Embryonic facial prominence (tissue), 1 donor: ENCODE results near the gene ZSWIM3.

Source experiments
- DNase-seq: peaks from one replicate; pipeline ENCODE4 v3.0.0-alpha.2; 2016; ENCODE audit errors: extremely low spot score

ZSWIM3 gene

DNA sequence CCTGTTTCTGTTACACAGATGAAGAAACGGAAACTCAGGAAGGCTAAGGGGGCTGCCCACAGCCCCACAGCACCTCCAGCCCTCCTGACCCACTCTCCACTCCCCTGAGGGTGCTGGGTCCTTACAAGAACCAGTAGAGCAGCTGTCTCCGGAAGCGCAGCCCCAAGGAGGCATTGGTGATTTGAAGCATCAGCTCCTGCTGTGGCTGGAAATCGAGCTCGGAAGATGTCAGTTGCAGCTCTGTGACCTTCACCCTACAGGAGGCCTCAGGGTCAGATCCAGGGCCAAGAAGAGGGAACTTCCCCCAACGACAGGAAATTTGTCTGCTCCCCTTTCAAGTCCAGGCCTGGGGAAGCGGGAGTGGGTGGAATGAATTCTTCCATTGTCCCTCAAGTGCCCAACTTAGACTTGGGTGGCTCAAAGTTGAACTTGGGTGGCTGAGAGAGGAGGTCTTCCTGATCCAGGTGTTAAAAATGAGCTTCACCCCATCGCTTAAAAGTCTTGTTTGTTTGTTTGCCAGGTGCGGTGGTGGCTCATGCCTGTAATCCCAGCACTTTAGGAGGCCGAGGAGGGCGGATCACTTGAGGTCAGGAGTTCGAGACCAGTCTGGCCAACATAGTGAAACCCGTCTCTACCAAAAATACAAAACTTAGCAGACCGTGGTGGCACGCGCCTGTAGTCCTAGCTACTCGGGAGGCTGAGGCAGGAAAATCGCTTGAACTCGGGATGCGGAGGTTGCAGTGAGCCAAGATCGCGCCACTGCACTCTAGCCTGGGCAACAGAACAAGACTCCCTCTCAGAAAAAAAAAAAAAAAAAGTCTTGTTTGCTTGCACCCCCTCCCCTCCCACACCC, 52.6 kb downstream of the ZSWIM3 start:
- no peak for DNase-seq

GRCh38 chr20:45910670-45911485, 53.5 kb downstream of the ZSWIM3 start:
- peak; percentile 89 for DNase-seq

DNA sequence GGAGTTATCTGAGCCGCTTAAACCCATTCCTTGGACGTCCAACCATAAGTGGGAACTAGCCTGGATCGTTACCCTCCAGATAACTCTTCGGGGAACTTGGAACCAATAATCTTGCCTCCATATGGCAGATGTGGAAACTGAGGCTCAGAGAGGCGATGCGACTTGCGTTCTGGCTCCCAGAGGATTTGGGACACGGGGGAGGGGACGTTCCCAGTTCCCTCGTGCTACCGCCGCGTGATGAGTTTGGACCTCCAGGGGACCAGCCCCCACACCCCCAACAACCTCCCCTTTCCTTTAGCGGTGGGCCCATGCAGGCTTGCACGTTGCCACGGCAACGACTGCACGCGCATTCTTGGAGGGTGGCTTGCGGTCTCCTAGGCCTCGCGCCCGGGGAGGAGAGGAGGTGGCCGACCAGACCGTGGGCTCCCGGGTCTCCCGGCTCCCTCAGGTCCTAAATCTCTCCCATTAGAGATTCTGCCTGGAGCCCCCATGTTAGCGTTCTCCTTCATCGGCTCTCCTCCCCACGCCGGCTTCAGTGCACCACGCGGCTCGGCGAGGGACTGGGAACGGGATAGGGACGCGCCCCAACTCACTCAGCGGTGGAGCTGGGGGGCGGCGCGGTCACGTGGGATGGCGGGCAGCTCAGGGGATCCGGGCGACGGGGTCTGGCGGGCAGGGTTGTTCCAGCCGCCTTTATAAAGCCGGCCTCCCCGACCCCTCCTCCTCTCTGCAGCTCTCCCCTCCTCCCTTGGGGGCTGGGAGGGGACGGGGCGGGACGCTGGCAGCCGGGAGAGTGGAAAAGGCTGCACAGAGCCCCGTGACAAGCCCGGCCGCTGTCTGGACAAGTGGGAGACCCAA, 54.3 kb downstream of the ZSWIM3 start, which contains the start of gene PLTP:
TSS of gene PLTP (minus strand) at position 670 of the 858 bp plus-strand sequence. CDS start 703 bp downstream, outside the sequence.
- peak; percentile 13 for DNase-seq

GRCh38 chr20:45912344-45912682, 54.9 kb downstream of the ZSWIM3 start:
- DNase-seq: no peak

DNA sequence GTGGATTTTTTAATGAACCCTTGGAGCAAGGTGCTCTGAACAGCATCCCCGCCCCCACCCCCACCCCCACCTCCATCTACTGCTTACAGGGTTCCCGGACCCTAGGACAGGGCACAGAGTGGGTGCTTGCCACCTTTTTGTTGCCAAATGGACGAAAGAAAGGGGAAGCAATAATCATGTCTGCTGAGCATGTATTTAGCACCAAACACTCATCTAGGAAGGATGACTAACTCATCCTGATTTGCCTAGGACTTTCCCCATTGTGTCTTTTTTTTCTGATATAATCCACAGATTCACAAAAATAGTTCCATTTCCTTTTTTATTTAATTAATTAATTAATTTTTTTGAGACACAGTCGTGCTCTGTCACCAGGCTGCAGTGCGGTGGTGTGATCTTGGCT, 55.7 kb downstream of the ZSWIM3 start:
- DNase-seq: no peak

DNA sequence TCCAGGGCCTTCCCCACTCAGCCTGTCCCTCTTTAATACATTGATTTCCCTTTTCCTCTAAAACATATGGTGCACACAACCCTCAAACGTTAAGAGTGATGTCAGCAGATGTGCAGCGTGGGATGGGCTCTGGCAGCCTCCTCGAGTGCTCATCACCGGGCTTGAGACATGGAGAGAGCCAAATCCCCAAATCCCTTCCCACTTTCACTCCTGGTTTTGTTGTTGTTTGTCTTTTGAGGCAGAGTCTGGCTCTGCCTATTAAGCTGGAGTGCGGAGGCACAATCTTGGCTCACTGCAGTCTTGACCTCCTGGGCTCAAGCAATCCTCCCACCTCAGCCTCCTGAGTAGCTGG, 60.4 kb downstream of the ZSWIM3 start:
- DNase-seq: no peak

DNA sequence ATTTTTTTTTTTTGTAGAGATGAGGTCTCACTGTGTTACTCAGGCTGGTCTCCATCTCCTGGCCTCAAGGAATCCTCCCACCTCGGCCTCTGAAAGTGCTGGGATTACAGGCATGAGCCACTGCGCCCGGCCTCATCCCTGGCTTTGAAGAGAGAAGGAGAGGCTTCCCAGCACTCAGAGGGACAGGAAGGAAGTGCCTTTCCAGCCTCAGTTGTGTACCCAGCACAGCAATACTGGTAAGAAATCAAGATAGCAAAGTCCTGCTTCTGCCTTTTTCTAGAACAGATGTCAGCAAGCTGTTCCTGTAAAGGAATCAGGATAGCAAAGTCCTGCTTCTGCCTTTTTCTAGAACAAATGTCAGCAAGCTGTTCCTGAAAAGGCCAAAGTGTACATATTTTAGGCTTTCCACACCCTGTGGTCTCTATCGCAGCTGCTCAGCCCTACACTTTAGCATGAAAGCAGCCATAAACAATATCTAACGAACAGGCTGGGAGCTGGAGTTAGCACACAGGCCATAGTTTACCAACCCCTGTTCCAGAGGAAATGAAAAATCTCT, 60.8 kb downstream of the ZSWIM3 start:
- no peak for DNase-seq

GRCh38 chr20:45918779-45919537, 61.5 kb downstream of the ZSWIM3 start:
- DNase-seq: no peak

DNA sequence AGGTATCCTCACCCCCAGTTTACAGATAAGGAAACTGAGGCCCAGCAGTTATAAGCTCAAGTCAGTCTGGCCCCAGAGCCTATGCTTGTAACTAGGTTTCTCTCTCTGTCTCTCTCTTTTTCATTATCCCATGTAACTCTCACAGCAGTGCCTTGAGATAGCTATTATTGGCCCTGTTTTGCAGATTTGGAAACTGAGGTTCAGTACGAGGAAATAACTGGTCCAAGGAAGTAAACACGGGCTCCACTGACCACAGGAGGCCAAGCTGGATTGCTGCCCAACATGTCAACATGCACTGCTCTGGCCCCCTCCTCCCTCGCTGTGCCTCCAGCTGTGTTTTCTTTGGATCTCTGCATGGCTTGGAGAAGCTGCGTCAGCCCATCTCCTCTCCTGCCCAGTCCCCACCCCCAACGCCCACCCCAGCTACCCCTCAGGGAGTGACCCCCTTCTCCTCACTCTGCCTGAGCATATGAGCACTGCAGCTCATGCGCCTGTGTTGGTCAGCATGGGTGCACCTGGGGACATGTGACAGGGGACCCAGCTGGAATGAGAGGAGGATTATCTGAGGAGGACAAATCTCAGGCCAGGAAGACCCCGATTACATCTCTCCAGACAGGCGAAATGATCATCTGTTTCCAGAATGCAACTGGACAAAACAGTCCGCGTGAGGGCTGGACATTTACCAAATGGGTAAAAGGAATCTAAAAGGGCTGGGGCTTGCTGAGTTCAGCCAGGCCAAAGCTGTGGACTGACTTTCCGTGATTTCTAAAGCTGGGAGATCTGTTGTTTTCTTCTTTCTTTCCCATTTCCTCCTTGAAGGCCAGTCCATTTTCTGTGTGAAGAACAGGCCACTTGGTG, 62.4 kb downstream of the ZSWIM3 start:
- DNase-seq: no peak

DNA sequence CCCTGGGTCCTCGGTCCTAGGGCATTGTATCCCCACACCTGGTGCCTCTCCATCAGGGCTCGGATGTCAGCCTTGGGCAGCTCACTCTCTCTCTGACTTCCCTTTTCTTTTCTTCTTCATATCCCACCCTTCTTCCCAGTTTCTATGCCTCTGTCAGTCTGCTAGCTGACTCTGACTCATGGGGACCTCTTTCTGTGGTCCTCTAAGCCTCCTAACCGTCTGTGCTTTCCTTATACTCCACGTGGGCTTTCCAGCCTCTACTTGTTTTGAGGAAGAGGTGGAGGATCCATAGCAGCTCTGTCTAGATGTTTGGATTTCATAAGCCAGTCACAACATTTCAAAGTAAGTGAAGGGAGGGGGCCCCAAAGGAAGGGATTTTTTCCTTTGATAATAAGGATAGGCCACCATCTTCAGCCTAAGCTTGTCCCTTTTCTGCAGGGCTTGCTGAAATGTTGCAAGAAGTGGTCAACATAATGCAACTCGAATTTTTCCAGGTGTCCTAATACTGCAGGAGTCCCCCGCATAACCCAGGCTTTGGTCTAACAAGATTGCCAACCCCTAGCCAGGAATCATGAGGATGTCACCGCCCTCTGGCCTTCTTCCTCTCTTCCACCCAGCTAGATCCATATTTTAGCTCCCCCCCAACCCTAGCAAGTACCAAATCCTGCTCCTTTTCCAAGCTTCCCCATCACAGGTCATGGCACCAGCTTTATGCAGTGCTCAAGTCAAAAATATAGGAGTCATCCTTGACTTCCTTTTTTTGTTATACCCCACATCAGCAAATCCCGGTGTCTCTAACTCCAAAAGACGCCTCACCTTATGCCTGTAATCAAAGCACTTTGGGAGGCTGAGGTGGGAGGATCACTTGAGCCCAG, 63.3 kb downstream of the ZSWIM3 start:
- no peak for DNase-seq

DNA sequence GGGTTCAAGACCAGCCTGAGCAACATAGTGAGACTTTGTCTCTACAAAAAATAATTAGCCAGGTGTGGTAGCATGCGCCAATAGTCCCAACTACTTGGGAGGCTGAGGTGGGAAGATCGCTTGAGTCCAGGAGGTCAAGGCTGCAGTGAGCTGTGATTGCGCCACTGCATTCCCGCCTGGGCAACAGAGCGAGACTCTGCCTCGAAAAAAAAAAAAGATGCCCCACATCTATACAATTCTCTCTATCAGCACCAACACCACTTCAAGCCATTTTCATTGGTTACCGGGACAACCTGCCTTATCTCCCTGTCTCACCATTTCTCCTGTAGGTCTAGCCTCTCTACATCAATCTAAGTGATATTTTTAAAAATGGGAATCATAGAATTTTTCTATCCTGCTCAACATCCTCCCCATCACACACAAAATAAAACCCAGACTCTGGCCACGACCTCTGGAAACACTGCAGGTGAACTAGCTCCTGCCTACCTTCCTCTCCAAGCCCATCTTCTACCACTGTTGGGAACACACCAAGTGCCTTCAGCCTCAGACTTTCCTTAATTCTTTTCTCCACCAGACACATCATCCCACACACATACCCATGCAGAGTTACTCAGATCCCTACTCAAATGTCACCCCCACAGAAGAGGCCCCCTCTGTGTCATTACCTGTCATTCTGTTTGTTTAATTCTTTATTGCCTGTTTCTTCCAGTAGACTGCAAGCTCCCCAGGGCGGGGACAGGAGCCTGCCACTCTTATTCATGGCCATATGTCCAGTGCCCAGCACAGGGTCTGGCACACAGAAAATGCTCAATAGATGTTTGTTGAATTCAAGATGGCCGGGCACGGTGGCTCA, 64.1 kb downstream of the ZSWIM3 start:
- DNase-seq: no peak

GRCh38 chr20:45924391-45925261, 67.2 kb downstream of the ZSWIM3 start:
- DNase-seq: no peak

GRCh38 chr20:45925821-45926506, 68.5 kb downstream of the ZSWIM3 start:
- DNase-seq: no peak

GRCh38 chr20:45926731-45927070, 69.3 kb downstream of the ZSWIM3 start:
- no peak for DNase-seq

DNA sequence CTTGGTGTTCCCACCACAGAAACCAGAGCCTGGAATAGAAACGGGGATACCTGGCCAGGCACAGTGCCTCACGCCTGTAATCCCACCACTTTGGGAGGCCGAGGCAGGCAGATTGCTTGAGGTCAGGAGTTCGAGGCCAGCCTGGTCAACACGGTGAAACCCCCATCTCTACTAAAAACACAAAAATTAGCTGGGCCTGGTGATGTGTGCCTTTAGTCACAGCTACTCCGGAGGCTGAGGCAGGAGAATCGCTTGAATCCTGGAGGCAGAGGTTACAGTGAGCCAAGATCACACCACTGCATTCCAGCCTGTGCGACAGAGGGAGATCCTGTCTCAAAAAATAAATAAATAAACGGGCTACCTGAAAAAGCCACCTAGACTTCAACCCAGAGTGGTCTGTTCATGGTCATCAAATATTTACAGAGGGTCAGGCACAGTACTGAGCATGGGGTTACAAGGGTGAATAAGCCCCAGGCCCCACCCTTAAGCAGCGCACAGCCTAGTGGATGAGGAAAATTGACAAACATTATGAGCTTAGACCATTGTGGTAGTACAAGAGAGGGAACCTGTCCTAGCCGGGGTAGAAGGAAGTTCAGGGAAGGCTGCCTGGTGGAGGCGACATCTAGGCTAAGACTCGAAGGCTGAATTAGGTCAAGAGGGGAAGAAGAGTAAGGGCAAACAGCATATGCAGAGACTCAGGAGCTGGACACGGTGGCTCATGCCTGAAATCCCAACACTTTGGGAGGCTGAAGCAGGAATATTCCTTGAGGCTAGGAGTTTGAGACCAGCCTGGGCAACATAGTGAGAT, 69.9 kb downstream of the ZSWIM3 start:
- no peak for DNase-seq
